GM23248 (cell line): ENCODE results near the gene VIPR2. TPM values are rescaled to one million over a fixed set of nuclear protein-coding genes. Genes with fewer than 3 reads are reported as not detected.

Source experiments
- DNase-seq: peaks from one replicate; pipeline ENCODE4 v3.0.0-alpha.2; 2015
- H2AFZ ChIP-seq: fragments of 200-600 bp; sonication (generic); 2 replicates; pipeline ENCODE4 v1.6.1; 2016; ENCODE audit warnings: antibody characterized with exemption
- H3F3A ChIP-seq: fragments of 200-600 bp; sonication (generic); 2 replicates; pipeline ENCODE4 v1.6.1; 2016; ENCODE audit warnings: mild to moderate bottlenecking, antibody characterized with exemption, mixed run types; ENCODE audit not compliant: insufficient read depth
- H3K27ac ChIP-seq: fragments of 200-600 bp; sonication (generic); 2 replicates; pipeline ENCODE4 v1.5.1; 2016; ENCODE audit warnings: mild to moderate bottlenecking
- H3K27me3 ChIP-seq: fragments of 200-600 bp; sonication (generic); replicated peaks from 2 replicates; pipeline ENCODE4 v1.6.1; 2016; ENCODE audit warnings: mild to moderate bottlenecking; ENCODE audit not compliant: insufficient read depth
- H3K36me3 ChIP-seq: fragments of 200-600 bp; sonication (generic); 2 replicates; pipeline ENCODE4 v1.6.1; 2016; ENCODE audit warnings: low read depth, mild to moderate bottlenecking
- H3K4me1 ChIP-seq: fragments of 200-600 bp; sonication (generic); 2 replicates; pipeline ENCODE4 v1.6.1; 2016; ENCODE audit warnings: mild to moderate bottlenecking; ENCODE audit not compliant: insufficient read depth
- H3K4me2 ChIP-seq: fragments of 200-600 bp; sonication (generic); one replicate; pipeline ENCODE4 v1.6.1; 2016; ENCODE audit warnings: mild to moderate bottlenecking; ENCODE audit not compliant: unreplicated experiment
- H3K4me3 ChIP-seq: fragments of 200-600 bp; sonication (generic); 2 replicates; pipeline ENCODE4 v1.5.1; 2016; ENCODE audit warnings: mild to moderate bottlenecking
- H3K79me2 ChIP-seq: fragments of 200-600 bp; sonication (generic); 2 replicates; pipeline ENCODE4 v1.6.1; 2016; ENCODE audit warnings: mild to moderate bottlenecking; ENCODE audit not compliant: insufficient read depth
- H3K9ac ChIP-seq: fragments of 200-600 bp; sonication (generic); 2 replicates; pipeline ENCODE4 v1.6.1; 2016; ENCODE audit warnings: mild to moderate bottlenecking
- H3K9me2 ChIP-seq: fragments of 200-600 bp; sonication (generic); 2 replicates; pipeline ENCODE4 v1.6.1; 2016; ENCODE audit warnings: mixed run types, mild to moderate bottlenecking, moderate library complexity; ENCODE audit not compliant: insufficient read depth
- H3K9me3 ChIP-seq: fragments of 200-600 bp; sonication (generic); one replicate; pipeline ENCODE4 v1.6.1; 2017; ENCODE audit warnings: low read depth
- H4K20me1 ChIP-seq: fragments of 200-600 bp; sonication (generic); 2 replicates; pipeline ENCODE4 v1.6.0; 2016; ENCODE audit not compliant: insufficient read depth
- EZH2 ChIP-seq: fragments of 200-600 bp; sonication (generic); IDR thresholded peaks from 2 replicates; pipeline ENCODE4 v1.6.1; 2018; ENCODE audit warnings: antibody characterized with exemption, mild to moderate bottlenecking; ENCODE audit not compliant: insufficient read depth, poor library complexity, severe bottlenecking
- EZH2phosphoT487 ChIP-seq: fragments of 200-600 bp; sonication (generic); IDR thresholded peaks from 2 replicates; pipeline ENCODE4 v1.6.1; 2018; ENCODE audit warnings: antibody characterized with exemption, moderate library complexity, mild to moderate bottlenecking, low read depth; ENCODE audit not compliant: insufficient read depth
- WGBS, 2 experiments: methylation state at CpG; one replicate each; pipeline ENCODE4 v1.1.6; 2015 to 2017; ENCODE audit warnings: low lambda C conversion rate in 2 of 2, low coverage in 1 of 2; ENCODE audit errors: missing lambda C conversion rate in 2 of 2; 5-methylcytosine and 5-hydroxymethylcytosine counted together
- in situ Hi-C: fragments of 300-500 bp; cut with MboI; formaldehyde crosslinking; loops from 2 replicates; pipeline ENCODE4 v1.15.0; 2020
- polyA plus RNA-seq: library from polyadenylated mRNA; unstranded; fragments of >200 nt; fragmentation: Nextera tagmentation; extraction: Ambion mirVana; gene quantifications from 2 replicates; pipeline ENCODE4 v1.2.1, GENCODE V29; 2016
- total RNA-seq: library from RNA; depleted of rRNA; stranded (reverse); fragments of >200 nt; shearing (Covaris generic); gene quantifications from 2 replicates; pipeline ENCODE4 v1.2.3, GENCODE V29; 2014

The VIPR2 gene
- total and polyA plus RNA-seq, 2 experiments from 2014 or later = not detected

DNA sequence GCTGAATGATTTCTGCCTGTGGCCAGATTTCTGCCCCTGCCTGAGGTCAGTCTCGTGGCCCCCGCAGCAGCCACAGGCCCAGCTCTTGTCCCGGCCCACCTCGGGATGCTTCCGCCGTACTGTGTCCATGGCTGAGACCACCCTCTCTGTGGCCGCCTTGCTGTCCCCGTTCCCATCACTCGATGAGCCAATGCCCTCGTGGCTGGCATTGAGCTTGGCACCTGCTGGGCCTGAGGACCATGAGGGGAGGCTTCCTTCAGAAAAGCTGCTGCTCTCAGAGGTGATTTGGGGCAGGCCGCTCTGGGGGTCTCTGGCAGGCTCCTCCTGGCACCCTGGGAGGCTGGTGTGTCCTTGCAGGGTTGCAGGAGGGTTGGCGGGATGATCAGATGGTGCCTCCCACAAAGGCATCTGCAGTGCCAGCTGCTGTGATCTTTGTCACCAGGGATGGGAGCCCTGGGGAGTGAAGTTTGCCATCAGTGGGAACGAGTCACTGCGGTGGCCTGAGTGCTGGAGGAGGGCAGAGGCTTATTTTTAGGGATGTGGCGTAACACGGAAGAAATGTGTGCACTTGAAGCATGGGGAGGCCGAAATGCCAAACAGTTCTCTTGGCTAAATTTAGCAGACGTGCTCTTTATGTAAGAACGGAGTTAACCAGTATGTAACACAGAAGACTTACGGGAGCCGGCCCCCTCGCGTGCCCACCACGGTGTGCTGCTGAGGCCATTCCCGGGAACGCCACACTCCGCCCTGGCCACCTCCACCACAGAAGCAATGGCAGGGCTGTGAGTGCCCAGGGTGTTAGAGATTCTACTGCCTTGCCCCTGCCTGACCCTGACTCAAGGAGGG, 47.7 kb downstream of the VIPR2 start:
- Histone ChIP-seq H4K20me1 (no peaks in the 10 kb centered on the region), H3K9me3 (no peaks in the 10 kb centered on the region), H3K4me1 (no peaks in the 10 kb centered on the region), H2AFZ (no peak overlapping the region), H3K27me3 (no peaks in the 10 kb centered on the region), H3K9me2 (no peaks in the 10 kb centered on the region), H3K27ac (no peak overlapping the region), H3K4me3 (no peak overlapping the region), H3K4me2 (no peak overlapping the region), H3K9ac (no peak overlapping the region), H3K36me3 (no peaks in the 10 kb centered on the region), H3K79me2 (no peaks in the 10 kb centered on the region), H3F3A (no peaks in the 10 kb centered on the region)
- TF ChIP-seq EZH2phosphoT487 (no peak), EZH2 (no peak)
- DNase-seq = no peak
- 58 to 59% methylated on average over 27 of the region's 27 CpGs for WGBS, 2 experiments
- in situ Hi-C loops = no loop called here

DNA sequence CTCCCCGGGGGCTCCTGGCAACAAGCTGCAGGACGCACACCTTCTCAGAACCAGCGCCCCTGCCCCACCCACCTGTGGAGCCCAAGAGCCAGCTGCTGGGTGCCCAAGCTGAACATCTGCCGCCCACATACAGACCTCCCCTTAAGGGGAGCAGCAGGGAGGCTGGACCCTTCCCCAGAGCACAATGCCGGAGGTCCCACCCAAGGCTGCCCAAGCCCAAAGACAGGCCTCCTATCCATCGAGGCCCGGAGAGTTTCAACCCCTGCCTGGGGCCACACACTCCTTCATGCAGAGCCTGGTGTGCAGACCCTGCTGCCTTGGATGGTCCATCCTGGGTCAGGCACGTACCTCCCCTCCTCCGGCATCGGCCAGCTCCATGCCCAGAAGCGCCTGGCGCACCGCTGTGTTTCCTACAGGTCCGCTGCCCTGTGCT, 48.7 kb downstream of the VIPR2 start:
- H3K4me3 ChIP-seq = no peak overlapping the region
- no peak for TF ChIP-seq EZH2phosphoT487
- TF ChIP-seq EZH2 = no peak
- no peak overlapping the region for H2AFZ ChIP-seq
- H4K20me1 ChIP-seq = no peaks in the 10 kb centered on the region
- H3K27me3 ChIP-seq = no peaks in the 10 kb centered on the region
- no peaks in the 10 kb centered on the region for H3K36me3 ChIP-seq
- DNase-seq = no peak
- no peaks in the 10 kb centered on the region for H3K9me3 ChIP-seq
- no peaks in the 10 kb centered on the region for H3K9me2 ChIP-seq
- WGBS, 2 experiments = 44 to 61% methylated on average over 11 to 14 of the region's 14 CpGs
- H3K27ac ChIP-seq = no peak overlapping the region
- no peaks in the 10 kb centered on the region for H3F3A ChIP-seq
- no peak overlapping the region for H3K9ac ChIP-seq
- H3K4me1 ChIP-seq = no peaks in the 10 kb centered on the region
- no peaks in the 10 kb centered on the region for H3K79me2 ChIP-seq
- in situ Hi-C loops = no loop called here
- H3K4me2 ChIP-seq = no peak overlapping the region

DNA sequence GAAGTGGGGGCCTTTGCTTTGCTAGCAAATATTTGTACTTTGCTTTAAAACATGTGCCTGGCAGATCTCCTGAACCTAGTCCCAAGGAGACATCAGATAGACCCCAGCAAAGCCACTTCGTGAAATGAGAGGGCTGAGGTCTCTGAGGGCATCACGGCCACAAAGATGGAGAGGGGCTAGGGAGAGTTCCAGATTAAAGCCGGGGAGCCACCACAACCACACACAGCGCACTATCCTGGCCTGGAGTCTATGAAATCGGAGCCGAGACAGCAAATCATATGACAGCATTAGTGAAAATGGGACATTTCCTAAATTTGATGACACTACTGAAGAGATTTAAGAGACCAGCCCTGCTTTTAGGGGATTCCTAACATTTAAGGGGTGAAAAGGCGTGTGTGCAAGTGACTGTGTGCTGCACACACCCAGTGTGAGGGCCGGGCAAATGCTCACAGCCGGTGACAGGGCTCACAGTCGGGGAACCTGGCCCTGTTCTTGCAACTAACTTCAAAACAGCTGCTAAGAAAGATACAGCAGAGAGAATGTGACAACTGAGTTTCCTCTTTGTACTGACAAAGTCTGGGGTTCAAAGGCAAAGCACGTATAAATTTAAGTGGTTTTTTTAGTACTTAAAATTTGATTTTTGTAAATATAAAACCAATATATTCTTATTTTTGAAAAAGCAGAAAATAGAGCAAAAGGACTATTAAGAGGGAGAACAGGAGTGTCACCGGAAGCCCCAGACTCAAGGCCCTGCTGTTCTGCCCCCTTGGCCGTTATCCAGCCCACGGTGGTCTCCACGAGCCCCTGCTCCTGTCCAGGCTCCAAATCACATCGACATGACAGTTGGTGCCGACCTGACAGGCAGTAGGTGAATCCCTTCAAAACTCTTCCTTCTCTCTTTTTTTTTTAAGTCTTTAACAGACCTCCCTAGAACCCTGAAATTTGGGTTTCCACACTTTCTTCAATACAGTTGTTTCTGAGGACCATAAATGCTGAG, 49.5 kb downstream of the VIPR2 start:
- Histone ChIP-seq H3K4me3 (no peak overlapping the region), H3K4me2 (no peak overlapping the region), H3K4me1 (no peaks in the 10 kb centered on the region), H3K27me3 (no peaks in the 10 kb centered on the region), H3K36me3 (no peaks in the 10 kb centered on the region), H3K9me3 (no peaks in the 10 kb centered on the region), H4K20me1 (no peaks in the 10 kb centered on the region), H3K9ac (no peak overlapping the region), H3K27ac (no peak overlapping the region), H2AFZ (no peak overlapping the region), H3K79me2 (no peaks in the 10 kb centered on the region), H3F3A (no peaks in the 10 kb centered on the region), H3K9me2 (no peaks in the 10 kb centered on the region)
- TF ChIP-seq EZH2 (no peak), EZH2phosphoT487 (no peak)
- in situ Hi-C loops = no loop called here
- DNase-seq = no peak
- WGBS, 2 experiments = 12 to 13% methylated on average over 17 of the region's 17 CpGs

DNA sequence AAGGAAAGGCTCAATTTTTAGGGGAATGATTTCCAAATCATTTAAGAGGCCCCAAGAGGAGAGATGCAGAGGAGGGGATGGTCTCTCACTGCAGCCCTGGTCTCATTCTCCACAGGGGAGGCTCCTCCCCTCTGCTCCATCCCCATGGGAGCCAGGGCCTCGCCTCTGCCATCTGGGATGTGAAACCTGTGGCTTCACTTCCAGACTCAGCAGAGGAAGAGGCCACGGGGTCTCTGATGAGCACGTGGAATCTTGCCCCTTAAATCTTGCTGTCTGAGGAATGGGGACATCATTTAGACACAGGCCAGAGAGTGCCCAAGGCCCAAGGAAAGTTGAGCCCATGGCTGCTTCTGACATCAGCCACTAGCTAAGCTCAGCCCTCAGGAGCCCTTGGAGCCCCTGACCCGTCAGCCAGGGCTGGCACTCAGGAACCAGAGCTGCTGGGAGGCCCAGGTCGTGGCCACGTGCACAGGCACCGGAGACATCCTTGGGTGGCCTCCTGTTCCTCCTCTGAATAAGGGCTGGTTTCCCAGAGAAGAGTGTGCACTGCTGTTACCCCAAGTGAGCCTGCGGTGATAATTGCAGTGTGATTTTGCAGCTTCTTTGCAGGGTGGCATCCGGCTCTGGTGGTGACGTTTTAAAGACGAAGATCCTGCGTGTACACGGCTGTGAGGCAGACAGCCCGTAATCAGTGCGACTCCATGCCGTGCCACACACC, 50.5 kb downstream of the VIPR2 start:
- no peaks in the 10 kb centered on the region for H3K36me3 ChIP-seq
- no peaks in the 10 kb centered on the region for H4K20me1 ChIP-seq
- no peak for DNase-seq
- TF ChIP-seq EZH2phosphoT487 (no peak), EZH2 (no peak)
- H3K9me2 ChIP-seq = no peaks in the 10 kb centered on the region
- no peaks in the 10 kb centered on the region for H3K9me3 ChIP-seq
- in situ Hi-C loops = no loop called here
- WGBS, 2 experiments = 40 to 43% methylated on average over 16 of the region's 16 CpGs
- no peak overlapping the region for H2AFZ ChIP-seq
- no peaks in the 10 kb centered on the region for H3K79me2 ChIP-seq
- H3K27me3 ChIP-seq = no peaks in the 10 kb centered on the region
- no peak overlapping the region for H3K9ac ChIP-seq
- no peaks in the 10 kb centered on the region for H3F3A ChIP-seq
- no peak overlapping the region for H3K4me3 ChIP-seq
- no peaks in the 10 kb centered on the region for H3K4me1 ChIP-seq
- H3K27ac ChIP-seq = no peak overlapping the region
- H3K4me2 ChIP-seq = no peak overlapping the region
